ENCODE results near the gene GMPR.
A peak's percentile ranks its signal among the peaks of the same experiment; 100 is the strongest.

Gene GMPR

DNA sequence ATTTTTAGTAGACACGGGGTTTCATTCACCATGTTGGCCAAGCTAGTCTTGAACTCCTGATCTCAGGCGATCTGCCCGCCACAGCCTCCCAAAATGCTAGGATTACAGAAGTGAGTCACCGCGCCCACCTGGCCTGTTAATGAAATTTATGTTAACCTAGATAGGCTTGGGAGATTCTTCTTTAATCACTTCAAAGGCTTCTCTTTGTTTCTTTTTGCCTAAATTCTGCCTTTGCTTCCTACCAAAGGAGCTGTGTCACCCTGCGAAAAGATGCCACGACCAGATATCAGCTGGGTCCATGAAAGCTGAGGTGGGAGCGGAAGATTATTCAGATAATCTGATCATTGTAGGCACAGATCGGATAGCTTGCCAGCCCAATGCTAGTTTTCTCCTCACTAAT, 75.3 kb downstream of the GMPR start:
- POLR2A ChIA-PET, result interaction anchor here (0.6 kb wide), 1 partner anchor 61 kb away, joined by 3 read pairs; no protein-coding TSS in a partner anchor
- CTCF ChIA-PET, result interaction anchor here (1.0 to 7.8 kb wide), 6 partner anchors 9 to 450 kb away, joined by 3 to 79 read pairs (median 4); no protein-coding TSS in a partner anchor
- TF ChIP-seq, protein P1, sequence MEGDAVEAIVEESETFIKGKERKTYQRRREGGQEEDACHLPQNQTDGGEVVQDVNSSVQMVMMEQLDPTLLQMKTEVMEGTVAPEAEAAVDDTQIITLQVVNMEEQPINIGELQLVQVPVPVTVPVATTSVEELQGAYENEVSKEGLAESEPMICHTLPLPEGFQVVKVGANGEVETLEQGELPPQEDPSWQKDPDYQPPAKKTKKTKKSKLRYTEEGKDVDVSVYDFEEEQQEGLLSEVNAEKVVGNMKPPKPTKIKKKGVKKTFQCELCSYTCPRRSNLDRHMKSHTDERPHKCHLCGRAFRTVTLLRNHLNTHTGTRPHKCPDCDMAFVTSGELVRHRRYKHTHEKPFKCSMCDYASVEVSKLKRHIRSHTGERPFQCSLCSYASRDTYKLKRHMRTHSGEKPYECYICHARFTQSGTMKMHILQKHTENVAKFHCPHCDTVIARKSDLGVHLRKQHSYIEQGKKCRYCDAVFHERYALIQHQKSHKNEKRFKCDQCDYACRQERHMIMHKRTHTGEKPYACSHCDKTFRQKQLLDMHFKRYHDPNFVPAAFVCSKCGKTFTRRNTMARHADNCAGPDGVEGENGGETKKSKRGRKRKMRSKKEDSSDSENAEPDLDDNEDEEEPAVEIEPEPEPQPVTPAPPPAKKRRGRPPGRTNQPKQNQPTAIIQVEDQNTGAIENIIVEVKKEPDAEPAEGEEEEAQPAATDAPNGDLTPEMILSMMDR (IDR thresholded peaks at IDR 0.05; ENCODE audit: insufficient read depth, low read length, missing control alignments), result no peak

DNA sequence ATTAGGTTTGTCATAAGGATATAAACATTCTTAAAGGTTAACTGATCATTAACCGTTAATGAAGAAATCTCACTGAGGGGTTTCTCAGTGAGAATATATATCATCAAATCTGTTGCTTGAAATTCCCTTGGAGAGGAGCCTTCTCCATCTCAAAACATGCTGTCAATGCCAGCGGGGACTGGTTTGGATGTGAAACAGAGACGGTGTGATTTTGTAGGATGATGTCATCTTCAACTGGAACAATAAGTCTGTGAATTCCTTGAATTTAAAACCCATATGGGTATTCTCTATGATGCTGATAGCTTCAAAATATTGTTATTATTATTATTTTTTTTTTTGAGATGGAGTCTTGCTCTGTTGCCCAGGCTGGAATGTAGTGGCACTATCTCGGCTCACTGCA, 75.9 kb downstream of the GMPR start:
- CTCF ChIA-PET, result interaction anchor here (1.0 to 7.8 kb wide), 5 partner anchors 8 to 108 kb away, joined by 3 to 79 read pairs (median 6); no protein-coding TSS in a partner anchor
- no peak overlapping the region for H3K4me3 ChIP-seq (ENCODE audit: low read depth, low read length)
- DNase-seq (ENCODE audit: low read depth, low spot score), result no peak
- TF ChIP-seq, protein P1 (IDR thresholded peaks at IDR 0.05; ENCODE audit: insufficient read depth, low read length, missing control alignments), result no peak
- POLR2A ChIA-PET, result interaction anchor here (0.6 kb wide), 1 partner anchor 60 kb away, joined by 3 read pairs; no protein-coding TSS in a partner anchor

More for the DNA sequence above, 75.3 kb downstream of the GMPR start:
- no peak overlapping the region for H3K4me3 ChIP-seq (ENCODE audit: low read depth, low read length)
- no peak for DNase-seq (ENCODE audit: low read depth, low spot score)

DNA sequence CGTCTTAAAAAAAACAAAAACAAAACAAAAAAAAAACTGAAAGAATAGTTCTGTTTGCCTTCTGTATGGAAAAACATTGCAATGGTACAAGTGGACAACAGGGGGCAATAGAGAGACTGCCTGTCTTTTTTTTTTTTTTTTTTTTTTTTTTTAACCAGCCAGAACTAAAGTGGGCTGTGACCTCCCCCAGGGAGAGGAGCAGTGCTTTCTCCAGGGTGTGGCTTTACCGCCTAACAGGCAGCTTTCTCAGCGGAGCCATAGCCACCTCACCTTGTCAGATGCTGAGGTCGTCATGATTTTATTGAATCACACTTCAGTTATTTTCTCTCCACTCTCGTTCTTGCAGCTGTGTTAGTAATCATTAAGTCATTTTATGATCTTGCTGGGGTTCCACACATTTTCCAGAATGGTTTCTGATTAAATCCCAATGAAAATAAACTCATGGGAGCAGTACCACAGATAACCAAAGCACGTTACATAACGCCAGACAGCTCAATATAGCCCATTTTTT, 78.4 kb downstream of the GMPR start:
- DNase-seq (ENCODE audit: low read depth, low spot score), result no peak
- ChIA-PET POLR2A (interaction anchor here (0.5 kb wide), 1 partner anchor 648 kb away, joined by 3 read pairs; no protein-coding TSS in a partner anchor), CTCF (interaction anchor here (0.6 to 11.5 kb wide), 15 partner anchors 9 to 447 kb away, joined by 3 to 163 read pairs (median 5); no protein-coding TSS in a partner anchor)
- TF ChIP-seq, protein P1 (IDR thresholded peaks at IDR 0.05; ENCODE audit: insufficient read depth, low read length, missing control alignments), result peak; percentile 47
- no peak overlapping the region for H3K4me3 ChIP-seq (ENCODE audit: low read depth, low read length)

DNA sequence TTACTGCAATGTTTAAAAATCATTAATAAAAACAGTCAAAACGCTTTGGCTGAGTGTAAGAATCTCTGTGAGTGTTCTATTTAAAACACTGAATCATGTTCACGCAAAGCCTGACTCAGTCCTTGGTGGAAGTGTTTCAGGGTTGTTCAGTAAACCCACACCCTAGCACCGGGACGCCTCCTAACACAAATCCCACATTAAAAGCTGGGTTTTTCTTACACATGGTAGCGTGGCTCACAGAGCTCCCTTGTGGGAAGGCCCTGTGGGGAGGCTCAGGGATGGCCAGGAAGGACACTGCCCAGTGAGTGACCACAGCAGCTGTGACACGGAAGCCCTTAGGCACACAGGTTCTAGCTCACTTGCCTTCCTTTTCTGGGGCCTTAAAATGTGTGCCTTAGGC, 80.2 kb downstream of the GMPR start:
- no peak for DNase-seq (ENCODE audit: low read depth, low spot score)
- TF ChIP-seq, protein P1 (IDR thresholded peaks at IDR 0.05; ENCODE audit: insufficient read depth, low read length, missing control alignments), result no peak
- no peak overlapping the region for H3K4me3 ChIP-seq (ENCODE audit: low read depth, low read length)
- ChIA-PET POLR2A (interaction anchor here (1.1 kb wide), 1 partner anchor 132 kb away, joined by 3 read pairs; no protein-coding TSS in a partner anchor), CTCF (interaction anchor here (1.2 to 11.5 kb wide), 5 partner anchors 15 to 768 kb away, joined by 3 to 163 read pairs (median 5); no protein-coding TSS in a partner anchor)

DNA sequence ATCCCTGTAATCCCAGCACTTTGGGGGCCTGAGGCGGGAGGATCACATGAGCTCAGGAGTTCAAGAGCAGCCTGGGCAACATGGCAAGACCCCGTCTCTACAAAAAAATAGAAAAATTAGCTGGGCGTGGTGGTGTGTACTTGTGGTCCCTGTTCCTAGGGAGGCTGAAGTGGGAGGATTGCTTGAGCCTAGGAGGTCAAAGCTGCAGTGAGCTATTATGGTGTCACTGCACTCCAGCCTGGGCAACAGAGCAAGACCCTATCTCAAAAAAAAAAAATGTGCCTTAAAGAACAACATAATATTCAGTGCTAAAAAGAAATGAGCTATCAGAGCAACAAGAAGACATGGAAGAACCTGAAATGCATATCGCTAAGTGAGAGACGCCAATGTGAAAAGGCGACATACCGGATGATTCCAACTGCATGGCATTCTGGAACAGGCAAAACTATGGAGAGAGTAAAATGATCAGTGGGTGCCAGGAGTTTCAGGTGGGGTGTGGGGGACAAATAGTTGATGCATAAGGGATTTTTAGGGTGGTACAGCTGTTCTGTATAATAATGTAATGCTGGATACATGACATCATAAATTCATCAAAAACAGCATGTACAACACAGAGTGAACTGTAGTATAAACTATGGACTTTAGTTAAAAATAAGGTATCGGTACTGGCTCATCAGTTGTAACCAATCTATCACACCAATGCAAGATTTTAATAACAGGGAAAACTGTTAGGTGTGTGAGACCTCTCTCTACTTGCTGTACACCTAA, 80.8 kb downstream of the GMPR start:
- DNase-seq (ENCODE audit: low read depth, low spot score), result no peak
- TF ChIP-seq, protein P1 (IDR thresholded peaks at IDR 0.05; ENCODE audit: insufficient read depth, low read length, missing control alignments), result no peak
- H3K4me3 ChIP-seq (ENCODE audit: low read depth, low read length), result no peak overlapping the region
- ChIA-PET CTCF (interaction anchor here (1.2 to 11.5 kb wide), 5 partner anchors 14 to 767 kb away, joined by 3 to 163 read pairs (median 4); no protein-coding TSS in a partner anchor), POLR2A (interaction anchor here (1.0 to 1.3 kb wide), 3 partner anchors 18 to 131 kb away, joined by 3 read pairs; no protein-coding TSS in a partner anchor)
